Transverse colon (tissue), 4 donors: ENCODE results near the gene MESD. TPM values are rescaled to one million over a fixed set of nuclear protein-coding genes. Genes with fewer than 3 reads are reported as not detected.

Experiments used
- DNase-seq: peaks from one replicate; pipeline ENCODE4 v3.0.0-alpha.2; 2019
- H3K27ac ChIP-seq, 4 donors: fragments of 200-600 bp; sonication (generic); 2 replicates each; pipeline ENCODE4 v1.5.1; 2016 to 2018; ENCODE audit warnings: inconsistent platforms in 4 of 4
- H3K27me3 ChIP-seq: fragments of 200-600 bp; sonication (generic); 2 replicates; pipeline ENCODE4 v1.5.1; 2017; ENCODE audit warnings: inconsistent platforms
- H3K36me3 ChIP-seq, 4 donors: fragments of 200-600 bp; sonication (generic); 2 replicates each; pipeline ENCODE4 v1.5.1; 2017 to 2019; ENCODE audit warnings: inconsistent platforms in 4 of 4
- H3K4me1 ChIP-seq, 4 donors: fragments of 200-600 bp; sonication (generic); 2 replicates each; pipeline ENCODE4 v1.5.1; 2017 to 2020; ENCODE audit warnings: inconsistent platforms in 4 of 4
- H3K4me3 ChIP-seq, 4 donors: fragments of 200-600 bp; sonication (generic); 1 replicate in 1 of 4; 2 replicates in 3 of 4; pipeline versions ENCODE4 v1.5.1 to v1.6.1; 2017 to 2019; ENCODE audit warnings: inconsistent platforms in 4 of 4
- H3K9me3 ChIP-seq, 2 donors: fragments of 200-600 bp; sonication (generic); 2 replicates each; pipeline ENCODE4 v1.5.1; 2017 to 2019; ENCODE audit warnings: inconsistent platforms in 2 of 2
- EP300 ChIP-seq: sonication (generic); formaldehyde crosslinking; IDR thresholded peaks from one replicate; pipeline ENCODE4 v1.6.1; 2017; ENCODE audit warnings: antibody characterized with exemption, low read depth
- POLR2A ChIP-seq: fragments of 450-650 bp; IDR thresholded peaks from one replicate; pipeline ENCODE4 v1.6.1; 2016; ENCODE audit warnings: antibody characterized with exemption, mild to moderate bottlenecking, moderate library complexity
- POLR2AphosphoS5 ChIP-seq, 3 donors: sonication (generic); formaldehyde crosslinking; IDR thresholded peaks; one replicate each; pipeline ENCODE4 v1.6.1; 2016; ENCODE audit warnings: antibody characterized with exemption in 3 of 3
- WGBS, 2 donors: methylation state at CpG; one replicate each; pipeline ENCODE4 v1.1.5; 2018; ENCODE audit warnings: low coverage in 1 of 2; 5-methylcytosine and 5-hydroxymethylcytosine counted together
- in situ Hi-C, 4 donors: fragments of 200-750 bp; cut with MboI; loops; one replicate each; pipeline versions ENCODE4 v1.15.0 to v1.15.1; 2017; ENCODE audit warnings: low sequenced_read_pairs in 3 of 4, low pct_ligation_motif_present in 1 of 4, low pct_unique_long_range_greater_than_20kb in 1 of 4
- intact Hi-C: fragments of 100-400 bp; cut with DNase I; formaldehyde crosslinking; loops from one replicate; pipeline ENCODE4 v1.15.1; 2023; ENCODE audit warnings: low total_unique reads
- total RNA-seq, 4 donors: library from RNA; depleted of rRNA; stranded (reverse); fragments of >200 nt; gene quantifications; one replicate each; pipeline ENCODE4 v1.1.0, GENCODE V29; 2016
- TF ChIP-seq, protein P1 (sequence below), 5 experiments: fragments of 200-600 bp in 3 of 5; fragments of 450-650 bp in 2 of 5; sonication (generic) in 3 of 5; IDR thresholded peaks; 1 replicate in 2 of 5; 2 replicates in 3 of 5; pipeline ENCODE4 v1.5.1; 2016 to 2017; ENCODE audit warnings: antibody characterized with exemption in 5 of 5, inconsistent platforms in 3 of 5, mild to moderate bottlenecking in 2 of 5, moderate library complexity in 1 of 5

Gene MESD
- total RNA-seq, 4 donors from 2014 or later, result 15.8 to 39.3 (median 19.2) TPM

DNA sequence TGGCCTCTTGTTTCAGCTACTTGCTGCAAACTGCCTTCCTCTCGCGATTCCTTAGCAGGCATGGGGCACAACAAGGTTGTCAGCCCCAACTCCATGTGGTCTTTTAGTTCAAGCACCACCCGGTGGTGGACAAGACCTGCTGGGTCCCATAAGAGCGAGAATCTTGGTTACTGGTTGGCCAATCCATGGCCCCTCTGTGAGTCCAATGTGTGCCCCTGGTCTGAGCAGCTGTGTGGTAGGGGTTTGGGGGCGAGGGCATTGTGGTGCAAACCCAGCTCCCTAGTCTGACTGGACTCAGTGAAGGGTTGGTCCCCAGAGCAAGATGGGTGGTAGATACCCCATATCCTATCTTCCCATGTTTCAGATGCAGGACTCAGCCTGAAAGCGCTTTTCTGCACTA is 48.8 kb downstream of the MESD start:
- no peaks in the 10 kb centered on the region for H3K36me3 ChIP-seq
- in situ Hi-C loops, result no loop called here

DNA sequence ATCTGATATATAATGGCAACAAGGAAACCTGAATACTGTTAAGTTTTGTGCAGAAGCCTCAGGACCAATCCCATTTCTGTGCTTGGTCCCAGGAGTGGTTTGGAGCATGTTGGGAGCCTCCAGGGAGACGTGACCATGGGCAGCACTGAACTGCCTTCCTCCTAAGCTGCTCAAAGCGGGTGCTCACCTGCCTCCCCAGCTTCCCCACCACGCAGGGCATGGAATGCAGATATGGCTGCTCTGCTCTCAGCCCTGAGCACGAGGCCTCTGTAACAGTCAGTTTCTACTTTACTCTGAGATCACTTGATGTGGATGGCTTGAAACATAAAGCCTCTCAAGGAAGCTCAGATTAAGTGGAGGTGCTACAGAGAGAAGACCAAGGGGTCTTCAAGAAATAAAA is 49.3 kb downstream of the MESD start:
- intact Hi-C loops, result no loop called here
- in situ Hi-C loops, result no loop called here
- no peak overlapping the region for H3K4me3 ChIP-seq
- H3K27ac ChIP-seq, result peak overlapping the region in 1 of 4 donors; percentile 11
- TF ChIP-seq EP300 (no peak), POLR2A (no peak), POLR2AphosphoS5 (IDR thresholded peaks at IDR 0.05) (no peak)
- TF ChIP-seq, protein P1, sequence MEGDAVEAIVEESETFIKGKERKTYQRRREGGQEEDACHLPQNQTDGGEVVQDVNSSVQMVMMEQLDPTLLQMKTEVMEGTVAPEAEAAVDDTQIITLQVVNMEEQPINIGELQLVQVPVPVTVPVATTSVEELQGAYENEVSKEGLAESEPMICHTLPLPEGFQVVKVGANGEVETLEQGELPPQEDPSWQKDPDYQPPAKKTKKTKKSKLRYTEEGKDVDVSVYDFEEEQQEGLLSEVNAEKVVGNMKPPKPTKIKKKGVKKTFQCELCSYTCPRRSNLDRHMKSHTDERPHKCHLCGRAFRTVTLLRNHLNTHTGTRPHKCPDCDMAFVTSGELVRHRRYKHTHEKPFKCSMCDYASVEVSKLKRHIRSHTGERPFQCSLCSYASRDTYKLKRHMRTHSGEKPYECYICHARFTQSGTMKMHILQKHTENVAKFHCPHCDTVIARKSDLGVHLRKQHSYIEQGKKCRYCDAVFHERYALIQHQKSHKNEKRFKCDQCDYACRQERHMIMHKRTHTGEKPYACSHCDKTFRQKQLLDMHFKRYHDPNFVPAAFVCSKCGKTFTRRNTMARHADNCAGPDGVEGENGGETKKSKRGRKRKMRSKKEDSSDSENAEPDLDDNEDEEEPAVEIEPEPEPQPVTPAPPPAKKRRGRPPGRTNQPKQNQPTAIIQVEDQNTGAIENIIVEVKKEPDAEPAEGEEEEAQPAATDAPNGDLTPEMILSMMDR (IDR thresholded peaks at IDR 0.05), result no peak
- no peak for DNase-seq
- no peaks in the 10 kb centered on the region for H3K36me3 ChIP-seq
- no peaks in the 10 kb centered on the region for H3K27me3 ChIP-seq
- WGBS, 2 donors, result 98% methylated on average over 4 of the region's 4 CpGs; no CpG with 5 or more reads in 1 of the 2 donors
- no peaks in the 10 kb centered on the region for H3K9me3 ChIP-seq
- no peaks in the 10 kb centered on the region for H3K4me1 ChIP-seq

More for the DNA sequence above, 48.8 kb downstream of the MESD start:
- 96 to 97% methylated on average over 2 to 6 of the region's 6 CpGs for WGBS, 2 donors
- no peaks in the 10 kb centered on the region for H3K27me3 ChIP-seq
- H3K4me3 ChIP-seq, result no peak overlapping the region
- no peaks in the 10 kb centered on the region for H3K4me1 ChIP-seq
- intact Hi-C loops, result no loop called here
- H3K27ac ChIP-seq, result no peak overlapping the region
- DNase-seq, result no peak
- no peaks in the 10 kb centered on the region for H3K9me3 ChIP-seq
- no peak for TF ChIP-seq POLR2A
- TF ChIP-seq, protein P1 (IDR thresholded peaks at IDR 0.05), result no peak
- TF ChIP-seq EP300, result no peak
- no peak for TF ChIP-seq POLR2AphosphoS5 (IDR thresholded peaks at IDR 0.05)

DNA sequence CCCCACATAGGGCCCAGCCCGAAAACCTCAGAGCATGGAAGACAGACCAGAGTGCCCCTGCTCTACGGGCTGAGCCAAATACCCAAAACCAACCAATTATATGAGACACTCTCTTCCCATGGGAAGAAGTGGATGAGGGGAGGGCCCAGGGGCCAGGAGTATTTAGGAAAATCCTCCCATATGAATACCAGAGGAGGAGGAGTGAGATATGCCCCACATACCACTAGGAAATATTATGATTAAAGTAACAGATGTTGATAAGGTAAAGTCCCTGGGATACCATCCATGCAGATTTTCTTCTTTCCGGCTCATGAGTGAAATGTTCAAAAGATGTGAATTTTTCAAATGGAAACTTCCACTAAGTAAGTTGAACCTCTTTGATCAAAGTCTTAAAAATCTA is 50.4 kb downstream of the MESD start:
- TF ChIP-seq POLR2AphosphoS5 (IDR thresholded peaks at IDR 0.05) (no peak), POLR2A (no peak), EP300 (no peak)
- TF ChIP-seq, protein P1 (IDR thresholded peaks at IDR 0.05), result no peak
- intact Hi-C loops (no loop called here), in situ Hi-C loops (no loop called here)
- 97 to 100% methylated on average over 2 to 3 of the region's 3 CpGs for WGBS, 2 donors
- DNase-seq, result no peak
- H3K4me1 ChIP-seq, result no peaks in the 10 kb centered on the region
- no peaks in the 10 kb centered on the region for H3K36me3 ChIP-seq
- H3K4me3 ChIP-seq, result no peak overlapping the region
- H3K27ac ChIP-seq, result no peak overlapping the region
- H3K9me3 ChIP-seq, result no peaks in the 10 kb centered on the region
- no peaks in the 10 kb centered on the region for H3K27me3 ChIP-seq

DNA sequence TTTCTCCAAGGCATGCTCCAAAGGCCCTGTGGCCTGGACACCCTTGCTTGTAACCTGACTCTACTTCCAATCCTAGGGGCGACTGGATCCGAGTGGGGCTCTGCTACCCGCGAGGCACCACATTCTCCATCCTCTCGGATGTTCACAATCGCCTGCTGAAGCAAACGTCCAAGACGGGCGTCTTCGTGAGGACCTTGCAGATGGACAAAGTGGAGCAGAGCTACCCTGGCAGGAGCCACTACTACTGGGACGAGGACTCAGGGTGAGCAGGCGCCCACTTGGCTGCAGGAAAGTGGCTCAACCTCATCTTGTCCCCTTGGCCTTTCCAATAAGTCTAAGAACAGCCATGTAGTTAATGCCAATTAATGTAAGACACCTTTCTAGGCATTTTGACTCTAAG is 51.9 kb downstream of the MESD start:
- intact Hi-C loops, result no loop called here
- no peaks in the 10 kb centered on the region for H3K27me3 ChIP-seq
- no peaks in the 10 kb centered on the region for H3K36me3 ChIP-seq
- H3K4me3 ChIP-seq, result no peak overlapping the region
- no peak overlapping the region for H3K27ac ChIP-seq
- 98 to 100% methylated on average over 2 to 12 of the region's 12 CpGs for WGBS, 2 donors
- in situ Hi-C loops, result no loop called here
- DNase-seq, result no peak
- H3K4me1 ChIP-seq, result no peaks in the 10 kb centered on the region
- no peaks in the 10 kb centered on the region for H3K9me3 ChIP-seq
- TF ChIP-seq POLR2AphosphoS5 (IDR thresholded peaks at IDR 0.05) (no peak), POLR2A (no peak), EP300 (no peak)
- TF ChIP-seq, protein P1 (IDR thresholded peaks at IDR 0.05), result no peak
